ENCODE results near the gene LTF.

LTF gene

DNA sequence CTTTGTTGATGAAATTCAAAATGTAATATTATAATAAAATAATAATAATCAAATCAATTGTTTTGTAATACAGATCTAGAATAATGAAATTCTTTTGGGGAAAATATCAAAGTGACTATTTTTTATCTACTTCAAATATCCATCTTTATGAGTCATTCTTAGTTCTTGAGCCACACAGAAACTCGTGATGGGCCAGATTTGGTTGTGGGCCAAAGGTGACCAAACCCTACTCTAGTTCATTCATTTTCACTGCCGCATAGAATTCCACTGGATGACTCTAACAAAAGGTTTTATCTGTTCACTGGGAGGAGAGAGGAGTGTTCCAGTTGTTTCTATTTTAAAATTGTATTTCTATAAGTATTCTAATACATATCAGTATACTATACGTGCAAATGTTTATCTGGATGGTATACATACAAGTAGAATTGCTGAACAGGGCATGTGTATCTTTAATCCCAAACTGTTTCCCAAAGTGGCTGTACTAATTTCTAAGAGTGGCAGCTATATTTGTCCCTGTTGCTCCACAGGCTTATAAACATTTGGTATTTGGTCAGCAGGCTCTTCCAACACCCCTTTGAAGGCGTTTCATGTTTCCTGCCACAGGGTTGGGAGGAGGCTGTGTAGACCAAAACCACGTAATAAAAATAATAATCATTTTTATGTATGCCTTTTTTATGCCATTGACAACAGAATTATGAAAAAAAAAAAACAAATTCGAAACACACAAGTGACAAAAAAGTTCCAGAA is 25.8 kb upstream of the LTF start:
- no peak for DNase-seq

DNA sequence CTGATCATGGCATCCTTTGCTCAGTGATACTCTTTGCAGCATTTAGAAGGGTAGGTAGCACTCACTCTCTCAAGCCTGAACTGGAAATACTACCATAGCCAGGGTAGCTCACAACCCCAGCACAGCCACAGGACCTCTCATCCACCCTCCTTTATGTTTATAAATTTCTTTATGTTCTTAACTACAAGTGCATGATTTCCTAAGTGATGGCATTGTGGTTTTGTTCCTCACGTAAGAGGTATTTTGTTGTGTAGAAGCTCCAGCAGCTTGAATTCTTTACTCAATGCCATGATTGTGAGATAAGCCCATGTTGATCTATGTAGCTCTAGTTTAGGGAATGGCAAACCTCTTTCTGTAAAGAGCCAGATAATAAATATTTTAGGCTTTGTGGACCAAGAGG is 25.2 kb upstream of the LTF start:
- no peak for DNase-seq

- DNase-seq, result no peak
These were observed 24.7 kb upstream of the LTF start for GRCh38 chr3:46489381-46489780.

DNA sequence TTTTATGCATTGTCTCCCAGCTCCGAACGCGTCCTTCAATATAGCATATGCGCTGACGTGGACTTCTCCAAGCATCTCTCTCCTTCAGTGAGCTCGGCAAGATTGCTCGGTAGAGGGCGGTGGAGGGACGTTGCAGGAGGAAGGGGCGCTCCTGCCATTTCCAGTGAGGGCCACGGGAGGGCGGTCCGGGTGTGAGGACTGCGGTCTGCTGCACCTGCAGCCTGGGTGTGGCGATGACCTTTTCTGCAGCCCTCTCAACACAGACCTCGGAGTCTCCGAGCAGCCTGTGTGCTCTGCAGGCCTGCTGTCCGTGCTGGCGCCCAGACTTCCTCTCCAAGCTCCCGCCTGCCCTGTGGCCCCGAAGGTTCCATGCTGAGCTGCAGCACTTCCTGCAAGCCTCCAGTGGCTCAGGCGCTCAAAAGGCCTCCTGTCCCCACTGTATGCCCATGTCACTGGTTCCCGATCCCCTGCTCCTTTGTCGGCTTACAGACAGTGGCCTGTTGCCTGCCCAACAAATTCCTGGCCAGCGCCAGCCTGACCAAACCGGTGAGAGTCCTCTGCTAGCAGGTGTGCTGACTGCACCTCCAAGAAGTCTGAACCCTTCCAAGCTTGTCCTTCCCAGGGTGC is 24.1 kb upstream of the LTF start:
- peak; percentile 95 for DNase-seq

DNA sequence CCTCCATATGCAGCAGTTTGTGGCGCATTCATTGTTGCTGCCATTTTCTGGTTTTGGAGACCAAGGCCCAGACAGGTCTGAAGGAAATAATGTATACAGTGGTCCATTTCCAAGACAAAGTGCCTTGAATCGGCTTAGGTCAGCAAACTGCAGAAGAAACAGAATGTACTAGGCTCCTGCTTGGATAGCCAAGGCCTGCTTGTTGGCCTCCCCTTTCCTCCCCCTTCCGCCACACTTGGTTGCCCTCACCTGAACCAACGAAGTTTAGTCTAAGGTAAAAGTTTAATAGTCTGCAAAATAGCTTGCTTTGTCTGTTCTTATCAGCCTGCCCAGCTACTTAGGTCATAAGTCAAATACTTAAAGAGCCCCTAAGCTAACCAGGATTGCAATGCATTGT is 21.1 kb upstream of the LTF start:
- no peak for DNase-seq

DNA sequence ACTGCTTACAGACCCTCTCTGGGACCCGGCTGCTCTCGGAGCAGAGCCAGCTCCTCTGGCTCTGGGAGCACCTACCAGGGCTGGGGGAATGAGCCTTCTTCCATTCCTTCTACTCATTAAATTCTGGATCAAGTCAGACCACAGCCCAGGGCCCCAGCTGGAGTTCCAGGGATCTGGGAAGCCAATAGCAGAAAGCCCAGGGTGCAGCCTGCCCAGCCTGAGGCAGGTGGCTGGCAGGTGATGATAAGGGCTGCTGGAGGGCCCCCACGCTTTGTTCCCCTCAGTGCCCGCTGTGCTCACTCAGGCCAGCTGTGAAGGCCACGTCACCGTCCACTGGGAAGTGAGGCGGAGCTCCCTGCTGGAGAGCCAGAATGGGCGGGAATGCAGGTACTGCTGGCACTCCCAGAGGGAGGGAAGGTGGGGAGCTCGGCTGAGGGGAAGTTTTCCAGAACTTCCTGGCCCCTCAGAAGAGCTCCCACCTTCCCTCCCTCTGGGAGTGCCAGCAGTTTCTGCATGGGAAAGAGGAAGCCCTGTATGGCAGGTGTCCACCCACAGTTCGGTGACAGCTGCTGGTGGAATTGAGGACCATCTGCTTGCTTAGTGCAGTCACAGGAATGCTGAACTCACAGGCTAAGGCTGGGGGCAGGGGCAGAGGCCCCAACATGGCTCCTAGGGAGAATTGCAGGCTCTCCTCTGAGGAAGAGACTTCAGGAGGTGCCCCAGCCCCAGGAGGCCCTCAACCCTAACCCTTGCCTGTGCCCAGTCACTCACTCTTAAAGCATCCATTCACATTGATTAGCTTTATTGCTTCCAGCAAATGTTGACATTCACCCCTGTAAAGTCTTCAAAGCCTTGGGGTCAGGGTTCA is 20.4 kb upstream of the LTF start:
- DNase-seq, result no peak

DNA sequence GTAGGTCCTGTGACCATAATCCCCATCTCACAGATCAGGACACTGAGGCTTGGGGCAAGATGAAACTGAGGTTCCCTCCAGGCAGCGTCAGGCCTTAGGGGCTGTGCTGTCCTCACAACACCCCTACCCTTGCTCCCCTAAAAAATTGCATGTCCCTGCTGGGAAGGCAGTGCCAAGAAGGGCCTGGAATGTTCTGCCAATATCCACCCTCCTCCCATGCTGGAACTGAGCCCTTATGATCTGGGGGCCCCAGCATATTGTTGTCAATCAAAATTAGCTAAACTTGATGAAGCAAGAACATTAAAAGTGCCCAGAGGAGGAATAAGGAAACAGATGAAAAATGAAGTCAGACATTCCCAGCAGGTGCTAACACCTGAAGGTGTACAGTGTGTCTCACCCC is 19.7 kb upstream of the LTF start:
- DNase-seq, result no peak

DNA sequence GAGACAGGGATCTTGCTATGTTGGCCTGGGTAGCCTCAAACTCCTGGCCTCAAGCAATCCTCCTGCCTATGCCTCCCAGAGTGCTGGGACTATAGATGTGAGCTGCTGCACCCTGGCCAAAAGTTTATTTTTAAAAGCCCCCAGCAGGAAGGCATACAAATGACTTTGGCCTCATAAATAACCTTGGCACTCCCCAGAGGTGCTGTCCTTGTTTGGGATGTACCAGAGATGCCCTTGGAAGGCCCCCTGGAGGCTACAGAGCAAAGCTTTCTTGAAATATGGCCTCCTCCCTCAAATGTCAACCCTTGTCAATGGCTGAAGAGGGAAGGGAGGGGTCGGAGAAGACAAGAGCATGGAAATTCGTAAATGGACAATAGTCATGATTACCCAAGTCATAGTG is 19.1 kb upstream of the LTF start:
- no peak for DNase-seq

- no peak for DNase-seq
These were observed 18.1 kb upstream of the LTF start for GRCh38 chr3:46482632-46483350.

GRCh38 chr3:46481636-46482035 is 16.9 kb upstream of the LTF start:
- no peak for DNase-seq

DNA sequence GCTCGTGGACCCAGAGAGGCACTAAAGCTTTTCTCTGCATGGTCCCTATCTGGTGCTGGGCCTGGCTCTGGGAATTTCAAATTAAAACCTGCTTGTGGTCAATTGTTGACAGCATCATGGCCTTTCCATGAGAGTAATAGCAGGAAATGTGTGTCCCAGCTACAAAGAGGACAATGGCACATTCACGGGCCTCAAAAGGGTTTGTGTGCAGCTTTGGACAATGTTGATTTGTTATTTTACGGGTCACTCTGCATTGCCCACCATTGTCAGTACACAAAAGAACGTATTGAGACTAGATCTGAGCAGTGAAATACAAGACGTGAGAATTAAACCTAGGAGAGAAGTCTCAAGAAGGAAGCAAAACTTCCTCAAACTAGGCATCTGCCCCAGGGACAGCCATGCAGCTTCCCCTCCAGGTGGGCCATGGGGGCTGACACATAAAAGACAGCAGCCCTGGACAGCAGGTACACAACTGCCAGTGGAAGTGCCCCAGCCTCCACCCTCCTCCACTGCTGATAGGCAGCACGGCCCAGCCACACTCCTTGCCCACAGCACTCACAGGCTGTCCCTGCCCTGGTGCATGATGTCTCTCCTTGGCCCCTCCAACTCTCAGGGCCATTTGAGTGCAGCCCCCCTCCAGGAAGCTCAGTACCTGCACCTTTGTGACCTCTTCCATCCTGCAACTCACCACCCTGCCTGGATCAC is 15.9 kb upstream of the LTF start:
- no peak for DNase-seq

GRCh38 chr3:46479696-46480095 is 15.0 kb upstream of the LTF start:
- DNase-seq, result no peak

DNA sequence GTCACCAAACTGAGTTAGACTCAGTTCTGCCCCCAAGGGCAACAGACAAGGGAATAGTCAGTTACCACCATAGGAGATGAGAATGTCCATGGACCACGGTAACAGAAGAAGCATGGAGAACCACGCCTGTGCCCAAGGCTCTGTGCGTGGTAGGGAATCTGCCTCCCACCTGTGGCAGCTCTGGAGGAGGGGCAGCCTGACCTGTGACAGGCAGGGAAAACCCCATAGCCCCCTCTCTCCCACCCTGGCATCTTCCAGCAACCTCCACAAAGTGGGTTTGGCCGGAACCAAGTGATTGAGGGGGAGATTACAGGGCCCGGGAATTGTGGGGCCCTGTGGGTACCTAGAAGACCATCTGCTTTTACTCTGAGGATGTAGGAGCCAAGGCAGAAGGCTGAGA is 14.3 kb upstream of the LTF start:
- no peak for DNase-seq

- DNase-seq, result no peak
These were observed 13.6 kb upstream of the LTF start for GRCh38 chr3:46478341-46478740.

DNA sequence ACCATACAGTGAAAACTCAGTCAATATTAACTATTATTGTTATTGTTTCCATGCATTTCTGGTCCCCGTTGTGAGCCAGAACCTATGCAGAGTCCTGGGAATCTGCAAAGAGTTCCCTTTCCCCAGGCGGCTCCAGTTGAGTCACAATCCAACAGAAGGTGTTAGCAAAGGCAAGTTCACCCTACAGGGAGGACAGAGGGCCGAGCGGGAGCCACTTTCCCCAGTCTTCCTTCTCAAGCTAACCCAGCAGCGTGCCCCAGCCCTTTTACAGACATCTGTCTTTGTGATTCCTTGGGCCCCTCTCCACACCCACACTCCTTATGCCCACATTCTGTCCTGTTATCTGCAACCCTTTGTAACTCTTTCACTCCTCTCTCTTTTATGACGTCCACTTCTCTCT is 13.1 kb upstream of the LTF start:
- no peak for DNase-seq

GRCh38 chr3:46477145-46477544 is 12.4 kb upstream of the LTF start:
- no peak for DNase-seq

DNA sequence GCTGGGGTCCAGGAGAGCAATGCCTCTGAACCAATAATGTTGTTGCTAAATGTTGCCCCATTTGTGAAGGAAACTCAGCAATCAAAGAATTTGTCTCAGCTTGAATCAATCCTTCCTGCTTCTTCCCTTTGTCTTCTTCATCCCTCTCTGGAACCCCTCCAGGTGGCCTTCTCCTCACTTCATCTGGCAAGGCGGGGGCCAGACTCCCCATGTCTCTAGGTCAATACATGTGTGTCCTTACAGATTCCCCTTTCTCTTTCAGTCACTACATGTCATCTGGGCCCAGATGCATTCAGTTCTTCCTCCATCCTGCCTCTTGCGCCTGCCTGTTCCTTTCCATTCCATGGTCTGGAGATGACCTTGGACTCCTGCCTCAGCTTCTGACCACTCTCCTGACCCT is 8.0 kb upstream of the LTF start:
- DNase-seq, result no peak

- no peak for DNase-seq
These were observed 6.7 kb upstream of the LTF start for GRCh38 chr3:46471371-46471914.

DNA sequence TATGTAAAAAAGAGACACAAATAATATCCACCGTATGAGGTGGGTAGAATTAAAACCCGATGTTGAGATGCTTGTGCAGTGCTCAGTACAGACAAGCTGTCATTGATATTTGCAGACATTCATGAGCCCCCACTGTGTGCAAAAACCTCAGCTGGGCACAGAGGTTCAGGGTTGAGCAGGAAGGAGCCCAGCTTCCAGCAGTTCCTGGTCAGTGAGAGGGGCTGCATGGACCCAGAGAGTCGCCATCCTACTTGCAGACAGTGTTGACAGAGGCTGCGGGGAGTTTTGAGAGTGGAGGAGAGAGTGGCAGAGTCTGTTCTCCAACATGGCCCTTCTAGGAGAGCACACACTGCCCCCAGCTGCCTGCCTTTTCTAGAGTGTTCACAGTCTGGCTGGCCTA is 6.1 kb upstream of the LTF start:
- no peak for DNase-seq

DNA sequence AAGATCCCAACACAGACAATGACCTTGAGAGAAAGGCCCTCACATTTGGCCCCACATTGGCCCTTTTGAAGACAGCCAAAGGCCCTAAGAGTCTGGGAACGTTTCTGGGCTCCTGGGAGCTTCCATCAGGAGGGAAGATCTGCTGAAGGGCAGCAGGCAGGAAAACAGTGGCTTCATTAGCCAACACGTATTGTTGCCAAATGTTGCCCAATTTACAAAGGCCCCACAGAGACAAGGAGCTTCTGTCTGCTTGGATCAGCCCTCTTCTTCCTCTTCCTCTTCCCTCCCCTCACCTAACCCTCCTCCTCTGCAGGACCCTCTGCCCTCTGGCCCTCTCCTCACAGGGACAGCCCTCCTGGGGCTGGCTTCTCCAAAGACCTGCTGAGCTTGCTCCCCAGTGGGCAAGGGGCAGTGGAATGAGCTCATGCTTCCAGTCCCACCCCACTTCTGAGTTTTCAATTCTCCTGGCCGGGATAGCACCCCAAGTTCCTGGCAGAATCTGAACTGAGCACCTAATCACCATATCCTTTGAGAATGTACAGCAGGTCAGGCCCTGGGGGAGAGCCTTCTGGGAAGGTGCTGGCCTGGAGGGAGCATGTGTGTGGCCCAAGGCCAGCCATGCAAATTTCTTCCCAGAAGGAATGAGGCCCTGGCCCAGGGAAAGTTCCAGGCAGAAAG is 5.1 kb upstream of the LTF start:
- DNase-seq, result no peak

- no peak for DNase-seq
These were observed 4.3 kb upstream of the LTF start for GRCh38 chr3:46468753-46469600.
